Stimulated activated CD4-positive, alpha-beta T cell treated with anti-CD3 and anti-CD28 coated beads, Interleukin-12 subunit alpha, Interleukin-12 subunit beta, amount 100 ng/mL, for 48 hours (primary cell): ENCODE data around the gene KNSTRN.

Experiments used
- DNase-seq, 3 donors: peaks; one replicate each; pipeline ENCODE4 v3.0.0-alpha.2; 2020; ENCODE audit warnings: low read depth in 2 of 3, low spot score in 1 of 3

Gene KNSTRN

DNA sequence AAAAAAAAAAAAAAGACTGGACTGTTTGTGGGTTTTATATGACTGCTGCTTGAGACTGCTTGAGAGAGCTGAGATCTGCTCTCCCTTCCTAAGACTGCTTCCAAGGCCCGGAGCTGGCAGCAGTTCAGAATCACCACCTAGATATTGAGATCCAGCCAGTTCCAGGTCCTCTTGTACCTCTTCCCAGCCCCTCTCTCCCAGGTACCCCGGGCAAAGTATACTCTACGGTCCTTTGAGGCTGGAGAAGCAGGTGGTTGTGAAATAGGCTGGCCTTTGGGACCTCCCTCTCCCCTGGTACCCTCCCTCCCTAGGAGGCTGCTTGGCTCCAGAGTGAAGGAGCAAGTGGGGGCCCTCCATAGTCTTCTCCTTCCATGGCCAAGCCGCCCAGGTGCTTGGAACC lies 45.7 kb downstream of the KNSTRN start:
- DNase-seq = no peak

DNA sequence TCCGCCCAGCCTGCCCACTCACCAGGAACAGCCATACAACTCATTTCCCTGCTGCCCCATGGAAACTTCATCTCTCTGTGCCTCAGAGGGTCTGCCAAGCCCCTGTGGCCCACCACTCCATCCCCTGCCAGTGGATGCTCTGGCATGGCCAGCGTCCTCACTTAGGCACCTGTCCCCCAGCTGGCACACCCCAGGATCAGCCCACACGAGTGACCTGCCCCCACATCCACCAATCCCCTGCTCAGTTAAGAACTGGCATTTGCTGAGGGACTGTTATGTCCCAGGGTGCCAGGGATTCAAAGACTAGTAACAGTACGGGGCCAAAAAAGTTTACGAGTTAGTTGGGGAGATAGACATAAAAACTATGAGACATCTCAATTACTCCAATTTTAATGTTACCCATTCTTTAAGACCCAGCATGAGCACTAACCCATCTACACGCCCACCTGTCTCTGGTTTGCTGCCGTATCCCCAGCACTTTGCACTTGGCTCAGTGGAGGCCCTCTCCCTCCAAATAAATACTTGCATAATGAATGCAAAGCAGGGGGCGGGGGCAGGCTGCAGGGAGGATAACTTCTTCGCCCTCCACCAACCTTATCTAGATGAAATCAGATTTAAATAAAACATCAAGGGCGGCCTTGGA lies 46.7 kb downstream of the KNSTRN start:
- no peak for DNase-seq

DNA sequence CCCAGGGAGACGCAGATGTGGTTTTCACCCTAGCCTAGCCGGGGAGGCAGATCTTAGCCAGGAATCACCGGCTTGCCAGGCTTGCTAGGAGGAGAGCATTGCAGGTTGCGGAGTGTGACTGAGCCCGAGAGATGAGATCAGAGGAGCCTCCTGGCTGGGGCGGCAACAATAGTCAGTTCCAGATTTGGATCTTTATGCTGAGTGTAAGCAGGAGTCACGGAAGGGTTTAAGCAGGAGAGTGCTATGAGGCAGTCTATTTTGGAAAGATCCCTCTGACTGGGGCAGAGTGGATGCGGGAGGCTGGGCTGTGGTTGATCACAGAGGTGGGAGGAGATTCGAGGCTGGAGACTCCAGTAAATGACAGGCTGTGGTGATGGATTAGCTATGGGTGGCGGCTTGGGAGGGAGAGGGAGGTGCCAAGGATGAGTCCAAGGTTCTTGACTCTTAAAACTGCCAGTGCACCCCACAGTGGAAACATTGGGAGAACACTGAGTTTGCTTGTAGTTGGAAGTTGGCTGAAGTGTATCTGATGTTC lies 47.8 kb downstream of the KNSTRN start:
- DNase-seq = no peak

DNA sequence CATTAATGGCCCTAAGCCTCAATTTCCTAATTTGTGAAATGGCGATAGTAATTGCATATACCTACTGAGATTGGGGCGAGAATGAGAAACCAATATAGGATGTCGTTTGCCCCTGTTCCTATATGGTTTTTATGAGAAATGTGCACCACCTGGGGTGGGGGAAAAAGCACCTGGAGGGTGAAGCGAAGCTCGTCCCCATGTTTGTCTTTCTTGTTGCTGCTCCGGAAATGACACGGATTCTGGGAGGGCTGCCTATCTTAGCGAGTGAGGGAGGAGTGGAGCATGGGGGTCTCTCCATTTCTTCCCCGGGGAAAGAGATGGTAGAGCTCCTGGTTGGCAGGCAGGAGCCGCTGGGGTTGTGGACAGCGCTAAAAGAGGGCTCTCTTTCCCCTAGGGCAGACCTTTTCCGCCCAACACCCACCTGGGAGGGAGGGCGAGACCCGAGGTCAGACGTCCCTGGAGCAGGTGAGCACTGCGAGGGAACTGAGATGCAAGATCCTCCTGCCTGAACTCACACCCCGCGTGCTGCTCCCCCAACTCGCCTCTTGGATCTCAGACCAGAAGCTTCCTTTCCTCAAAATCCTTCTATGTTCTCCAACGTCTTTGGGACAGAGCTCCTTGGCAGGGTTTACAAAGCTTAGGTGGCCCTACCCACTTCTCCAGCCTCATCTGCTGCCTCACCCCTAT lies 52.6 kb downstream of the KNSTRN start:
- no peak for DNase-seq

DNA sequence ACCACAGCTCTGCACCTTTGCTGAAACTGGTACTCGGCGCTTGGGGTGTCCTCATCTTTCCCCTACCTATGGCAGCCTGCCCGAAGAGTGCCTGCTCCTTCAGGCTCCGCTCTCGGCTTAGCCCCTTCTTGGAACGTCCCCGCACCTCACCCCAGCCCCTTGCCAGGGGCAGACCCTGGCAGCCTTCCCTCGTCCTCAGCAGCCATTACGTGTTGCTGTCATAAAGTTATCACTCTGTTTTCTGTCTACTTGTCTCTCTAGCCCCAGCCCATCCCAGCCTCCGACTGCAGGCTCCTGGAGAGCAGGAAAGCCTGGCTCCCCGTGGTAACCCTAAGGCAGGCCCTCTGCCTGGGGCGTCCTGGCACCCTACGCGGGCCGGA lies 53.2 kb downstream of the KNSTRN start:
- DNase-seq = no peak

DNA sequence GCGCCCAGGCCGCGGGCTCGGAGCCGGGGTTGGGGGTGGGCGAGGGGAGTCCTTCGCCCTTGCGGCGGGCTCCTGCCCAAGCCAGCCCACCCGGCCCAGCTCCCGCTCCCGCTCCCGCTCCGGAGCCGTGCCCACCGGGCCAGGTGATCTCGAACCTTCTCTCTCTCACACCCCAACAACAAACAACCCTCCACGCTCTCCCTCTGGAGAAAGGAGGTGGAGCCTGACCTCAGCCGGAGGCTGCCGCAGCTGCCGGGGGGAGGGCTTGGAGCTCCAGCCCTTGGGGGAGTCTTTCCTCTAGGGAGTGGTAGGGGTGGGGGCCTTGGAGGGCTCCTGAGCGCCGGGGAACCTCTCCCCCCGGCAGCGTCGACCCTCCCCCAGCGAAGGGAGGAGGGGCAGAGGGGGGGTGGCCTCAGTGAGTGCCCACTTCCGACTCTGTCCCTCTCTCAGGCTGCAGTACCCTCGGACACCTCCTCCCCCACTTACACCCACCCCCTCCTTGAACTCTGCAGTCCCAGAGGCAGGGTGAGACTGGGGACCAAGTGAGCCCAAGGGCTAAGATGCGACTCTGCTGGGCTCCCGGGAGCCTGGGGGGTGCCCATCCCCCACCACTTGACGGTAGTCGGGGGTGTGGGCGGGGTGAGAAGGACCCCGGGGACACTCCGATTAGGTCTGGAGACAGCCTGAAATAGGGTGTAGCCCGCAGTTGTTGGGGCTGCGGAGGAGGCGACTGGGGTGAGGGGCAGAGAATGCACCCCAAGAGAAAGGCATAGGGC lies 53.8 kb downstream of the KNSTRN start:
- DNase-seq = no peak

DNA sequence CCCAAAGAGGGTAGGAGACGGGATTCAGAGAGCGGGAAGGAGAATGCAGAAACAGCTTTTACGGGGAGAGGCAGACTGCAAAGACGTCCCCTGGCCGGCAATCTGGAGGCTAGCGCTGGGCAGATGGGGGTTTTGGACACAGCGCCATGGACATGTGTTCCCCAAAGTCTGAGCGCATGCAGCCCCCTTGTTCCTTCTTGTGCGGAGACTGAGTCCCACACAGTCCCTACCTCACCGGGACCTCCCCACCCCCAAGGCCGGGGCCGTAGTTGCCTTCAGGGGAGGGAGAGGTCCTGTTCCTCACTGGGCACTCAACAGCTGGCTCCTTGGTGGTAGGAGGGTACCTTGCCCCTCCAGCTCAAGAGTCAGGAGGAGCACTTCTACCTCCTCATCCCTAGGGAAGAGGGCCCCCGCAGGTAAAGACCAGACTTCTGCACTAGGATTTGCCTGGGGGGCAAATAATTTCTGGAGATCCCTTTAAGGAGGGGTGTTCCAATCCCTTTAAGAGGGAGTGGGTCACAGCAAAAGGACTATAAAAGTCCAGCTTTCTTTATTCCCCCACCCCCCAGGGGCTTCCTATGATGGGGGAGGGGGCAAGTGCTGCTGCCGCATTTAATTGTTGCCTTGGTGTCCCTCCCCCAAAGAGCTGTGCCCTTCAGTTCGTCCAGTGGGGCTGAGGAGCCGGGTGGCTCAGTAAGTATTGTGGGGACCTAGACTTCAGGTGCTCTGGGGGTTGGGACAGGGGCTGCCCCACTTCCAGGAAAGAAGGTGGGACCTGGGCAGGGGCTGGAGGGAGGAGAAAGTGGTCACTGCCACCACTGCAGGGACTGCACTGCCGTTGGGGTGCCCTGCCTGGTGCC lies 54.6 kb downstream of the KNSTRN start:
- no peak for DNase-seq

DNA sequence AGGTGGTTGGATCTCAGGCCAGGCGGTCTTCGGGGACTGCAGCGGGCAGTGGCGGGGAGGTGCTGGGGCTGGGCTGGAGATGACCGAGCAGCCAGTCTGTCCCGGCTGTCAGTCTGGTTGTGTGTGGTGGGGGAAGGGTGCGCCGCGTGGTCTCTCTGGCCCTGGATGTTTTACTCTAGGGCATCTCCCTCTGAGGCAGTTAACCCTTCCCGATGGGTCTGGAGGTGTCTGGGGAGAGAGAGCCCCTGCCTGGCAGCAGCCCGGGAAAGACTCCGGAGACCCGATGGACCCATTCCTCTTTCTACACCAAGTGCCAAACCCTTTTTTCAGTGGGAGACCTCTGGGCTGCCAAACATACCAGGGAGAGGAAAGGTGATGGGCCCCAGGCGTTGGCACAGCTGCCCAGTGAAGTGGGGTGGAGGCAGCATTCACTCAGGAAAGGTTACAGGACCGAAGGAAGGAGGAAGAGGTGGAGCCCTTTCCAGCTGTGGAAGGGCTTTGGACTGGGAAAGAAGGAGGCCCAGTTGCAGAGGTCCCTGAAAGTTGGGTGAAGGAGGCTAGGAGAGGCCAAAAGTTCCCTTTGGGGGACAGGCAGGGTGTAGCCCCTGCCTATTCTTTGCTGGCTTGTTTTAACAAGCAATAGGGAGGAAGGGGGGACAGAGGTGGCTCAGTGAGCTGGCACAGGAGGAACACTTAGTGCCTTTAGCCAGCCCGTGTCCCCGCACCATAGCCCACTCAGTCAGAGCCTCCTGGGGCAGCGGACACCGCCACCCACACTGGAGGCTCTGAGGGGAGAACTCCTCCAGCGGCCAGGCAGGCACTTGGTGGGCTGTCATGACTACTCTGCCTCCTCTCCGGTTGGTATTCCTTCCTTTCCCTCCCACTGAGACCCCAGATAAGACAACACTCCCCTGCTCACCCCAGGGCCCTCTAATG lies 55.5 kb downstream of the KNSTRN start:
- no peak for DNase-seq

DNA sequence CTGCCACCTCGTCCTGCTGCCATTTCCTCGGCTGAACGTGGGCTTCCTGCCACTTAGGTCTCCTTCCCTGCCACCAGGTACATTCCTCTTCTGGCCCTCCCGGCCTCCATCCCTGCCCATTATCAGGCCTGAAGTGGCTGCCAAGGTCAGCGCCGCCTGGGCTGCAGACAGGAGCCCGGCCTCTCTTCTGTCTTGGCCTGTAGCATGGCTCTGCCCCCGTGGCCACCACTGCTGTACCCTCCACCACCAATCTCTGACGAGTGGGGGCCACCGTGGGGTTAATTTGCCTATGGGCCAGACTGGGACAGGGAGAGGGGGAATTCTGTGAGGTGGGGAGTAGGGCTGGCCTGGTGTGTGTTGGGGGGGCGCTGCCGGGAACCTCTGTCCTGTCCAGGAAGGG lies 56.2 kb downstream of the KNSTRN start:
- no peak for DNase-seq

DNA sequence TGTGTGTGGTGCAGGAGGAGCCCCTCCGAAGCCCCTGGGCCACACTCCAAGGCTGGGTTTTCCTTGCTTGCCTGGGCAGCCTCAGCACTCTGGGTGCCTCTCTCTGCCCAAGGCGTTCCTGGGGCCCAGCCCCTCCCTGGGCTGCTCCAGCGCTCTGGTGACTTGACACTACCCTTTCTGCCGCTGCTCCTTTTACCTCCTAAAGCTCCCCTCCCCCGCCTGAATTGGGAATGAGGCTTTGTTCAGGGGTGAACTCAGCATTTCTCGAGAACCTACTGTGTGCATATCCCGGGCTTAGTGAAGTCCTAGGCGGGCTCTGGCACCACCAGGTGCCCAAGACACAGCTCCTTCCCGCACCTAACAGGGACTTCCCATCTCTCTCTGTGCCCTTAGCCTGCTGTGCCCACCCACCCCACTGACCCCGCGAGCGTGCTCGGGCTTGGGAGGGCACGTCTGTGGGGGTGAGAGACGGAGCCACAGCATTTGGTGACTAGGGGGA lies 57.0 kb downstream of the KNSTRN start:
- no peak for DNase-seq

DNA sequence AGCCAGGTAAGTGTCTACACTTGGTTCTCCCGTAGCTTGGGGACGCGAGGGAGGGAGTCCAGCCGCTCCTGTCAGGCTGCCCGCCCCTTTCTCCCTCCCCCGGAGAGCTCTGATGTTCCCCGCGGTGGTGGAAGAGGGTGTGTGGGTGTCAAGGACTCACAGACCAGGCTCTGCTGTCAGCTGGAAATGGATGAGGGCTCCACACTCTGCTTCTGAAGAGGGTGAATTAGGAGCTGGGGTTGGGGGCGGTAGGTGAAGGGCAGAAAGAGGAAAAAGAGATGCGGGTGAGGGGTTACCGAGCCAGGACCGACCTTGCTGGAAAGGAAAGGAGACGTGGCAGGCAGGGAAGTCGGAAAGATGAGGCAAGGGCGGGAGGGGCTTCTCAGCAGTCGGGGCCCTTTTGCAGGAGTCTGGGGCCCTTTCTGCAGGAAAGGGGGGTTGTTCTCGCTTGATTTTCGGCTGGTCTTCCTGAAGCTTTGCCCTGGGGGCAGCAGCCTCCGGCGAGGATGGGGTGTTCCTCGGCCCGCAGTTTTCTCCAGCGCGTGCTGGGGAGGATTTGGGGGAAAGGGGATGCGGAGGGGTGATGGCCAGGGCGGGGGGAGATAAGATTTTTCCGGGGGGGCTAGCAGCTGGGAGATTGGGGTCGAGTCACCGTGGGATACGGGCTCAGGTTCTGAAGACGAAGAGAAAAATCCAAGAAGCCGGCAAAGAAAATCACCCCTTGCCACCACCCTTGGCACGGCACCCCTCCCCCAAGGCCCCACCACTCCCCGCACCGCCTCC lies 57.6 kb downstream of the KNSTRN start:
- no peak for DNase-seq

DNA sequence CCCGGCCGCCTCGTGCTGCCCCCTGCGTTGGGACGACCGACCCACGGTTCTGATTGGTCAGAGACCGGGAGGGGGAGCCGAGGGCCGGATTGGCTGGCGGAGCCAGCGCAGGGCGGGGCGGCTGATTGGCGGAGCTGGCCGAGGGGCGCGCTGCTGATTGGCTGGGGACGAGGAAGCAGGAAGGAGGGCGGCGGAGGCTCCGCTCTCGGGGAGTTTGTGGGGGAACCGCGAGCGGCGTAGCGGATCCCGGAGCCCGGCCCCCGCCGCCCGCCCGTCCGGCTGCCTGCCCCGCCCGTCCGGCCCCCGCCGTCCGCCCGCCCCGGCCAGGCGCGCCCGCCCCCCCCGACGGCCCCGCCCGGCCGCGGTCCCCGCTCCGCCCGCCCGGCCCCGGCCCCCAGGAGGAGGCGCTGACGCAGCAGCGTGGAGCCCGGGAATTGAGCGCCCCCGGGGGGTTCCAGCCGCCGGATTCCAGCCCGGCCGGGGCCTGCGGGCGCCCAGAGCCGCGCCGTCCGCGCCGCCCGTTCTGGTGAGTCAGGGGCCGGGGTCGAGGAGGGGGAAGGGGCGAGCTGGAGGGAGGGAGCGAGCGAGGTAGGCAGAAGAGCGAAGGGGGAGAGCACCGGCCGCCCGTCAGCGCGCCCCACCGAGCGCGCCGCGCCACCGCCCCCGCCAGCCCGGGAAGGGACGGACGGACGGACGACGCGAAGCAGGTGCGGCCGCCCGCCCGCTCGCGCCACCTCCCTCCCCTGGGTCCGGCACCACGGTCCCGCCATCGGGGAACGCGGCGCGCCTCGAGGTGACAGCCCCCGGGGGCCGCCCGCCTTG lies 58.4 kb downstream of the KNSTRN start, which contains the start of gene BAHD1:
Gene BAHD1 (plus strand): TSS at position 211 of the 822 bp plus-strand sequence. CDS start 17,512 bp downstream, outside the sequence.
- peak; percentile 91 to 96 (median 92) for DNase-seq

DNA sequence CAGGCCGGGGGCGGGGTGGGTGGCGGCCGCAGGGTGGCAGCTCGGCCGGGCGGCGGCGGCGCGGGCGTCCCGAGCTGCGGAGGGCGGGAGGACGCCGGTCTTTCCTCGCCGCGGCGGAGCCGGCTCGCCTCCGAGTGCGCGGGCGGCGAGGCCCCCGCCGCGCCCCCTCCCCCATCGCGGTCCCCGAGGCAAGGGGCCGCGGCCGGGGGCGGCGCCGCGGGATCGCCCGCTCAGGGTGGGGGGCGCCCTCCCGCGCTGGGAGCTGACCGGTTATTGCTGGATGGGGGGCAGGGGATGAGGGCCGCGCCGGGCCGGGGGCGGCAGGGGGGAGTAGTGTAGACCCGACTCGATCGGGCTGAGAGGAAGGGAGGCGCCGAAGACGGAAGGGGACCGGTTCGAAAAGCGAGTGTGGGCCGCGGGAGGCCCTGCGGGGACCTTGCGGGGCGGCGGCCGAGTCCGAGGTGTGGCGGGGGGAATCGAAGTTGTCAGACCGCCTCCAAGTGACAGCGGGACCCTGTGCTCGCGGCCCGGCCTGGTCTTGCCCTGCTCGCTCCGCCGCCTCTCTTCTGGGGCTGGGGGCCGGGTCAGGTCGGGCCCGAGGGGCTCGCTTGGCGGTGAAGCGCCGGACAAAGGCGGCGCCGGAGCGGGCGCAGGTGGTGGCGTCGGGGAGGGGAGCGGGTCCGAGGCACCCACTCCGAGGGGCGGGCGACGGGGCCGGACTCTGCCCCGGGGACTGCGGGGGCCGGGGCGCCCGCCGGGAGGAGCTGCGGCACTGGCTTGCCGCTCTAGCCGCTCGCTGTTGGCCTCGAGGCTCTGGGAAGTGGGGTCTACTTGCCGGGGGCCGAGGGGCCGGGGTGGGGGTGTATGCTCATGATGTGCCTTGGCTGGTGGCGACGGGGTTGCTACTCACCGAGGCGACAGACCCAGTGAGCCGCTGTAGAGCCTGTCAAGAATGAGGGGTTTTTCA lies 59.3 kb downstream of the KNSTRN start:
- no peak for DNase-seq

DNA sequence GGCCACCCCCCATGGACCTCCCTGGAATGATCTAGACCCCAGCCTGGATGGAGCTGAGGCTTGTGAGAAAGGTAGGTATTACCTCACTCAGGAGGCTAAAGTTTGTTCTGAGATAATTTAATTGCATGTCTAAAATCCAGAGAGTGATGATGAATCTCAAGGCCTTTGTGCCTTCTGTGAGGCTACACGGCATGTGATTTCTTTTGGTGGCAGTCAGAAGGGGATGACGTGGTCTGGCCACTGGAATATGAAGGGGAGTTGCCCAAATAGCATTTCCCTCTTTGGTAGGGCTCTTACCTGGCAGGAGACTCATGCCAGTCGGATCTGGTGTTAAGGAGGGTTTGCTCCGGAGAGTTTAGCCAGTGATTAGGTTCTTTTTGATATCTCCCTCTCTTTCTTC lies 60.7 kb downstream of the KNSTRN start:
- no peak for DNase-seq

DNA sequence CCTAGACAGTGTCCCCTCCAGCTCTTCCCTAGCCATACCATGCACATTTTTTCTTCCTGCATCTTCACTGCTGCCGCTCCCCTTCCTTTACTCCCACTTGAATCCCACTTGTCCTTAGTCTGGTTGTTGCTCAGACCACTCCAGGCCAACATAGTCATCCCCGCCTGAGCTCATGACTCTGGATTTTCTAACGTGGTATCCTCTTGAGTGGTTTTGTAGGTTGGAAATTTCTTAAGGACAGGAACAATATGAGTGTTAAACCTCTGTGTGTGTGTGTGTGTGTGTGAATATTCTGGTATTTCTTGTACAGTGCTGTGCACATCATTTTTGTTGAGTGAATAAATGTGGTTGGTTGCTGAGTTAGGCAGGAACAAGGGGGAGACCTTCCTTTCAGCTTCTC lies 61.3 kb downstream of the KNSTRN start:
- DNase-seq = no peak
